Liver (tissue), 9 donors: ENCODE measurements around the gene TJP3. TPM values are rescaled to one million over a fixed set of nuclear protein-coding genes. Genes with fewer than 3 reads are reported as not detected.

ENCODE experiments used
- DNase-seq: peaks from one replicate; pipeline ENCODE4 v3.0.0-alpha.2; 2017; ENCODE audit warnings: low spot score
- H3K27ac ChIP-seq, 2 donors: one replicate each; pipeline ENCODE4 v1.7.0; 2013; ENCODE audit warnings: inconsistent platforms in 2 of 2, low read length in 2 of 2, control low read depth in 1 of 2, low read depth in 1 of 2, mild to moderate bottlenecking in 1 of 2
- H3K27me3 ChIP-seq, 4 donors: one replicate each; pipeline versions ENCODE4 v1.6.1 to v1.7.0; 2013; ENCODE audit warnings: low read length in 3 of 4, inconsistent platforms in 1 of 4, mild to moderate bottlenecking in 1 of 4, moderate library complexity in 1 of 4; ENCODE audit not compliant: control insufficient read depth in 4 of 4, insufficient read depth in 4 of 4
- H3K36me3 ChIP-seq, 4 donors: one replicate each; pipeline versions ENCODE4 v1.6.1 to v1.7.0; 2013; ENCODE audit warnings: low read length in 3 of 4, mild to moderate bottlenecking in 3 of 4, low read depth in 1 of 4, moderate library complexity in 1 of 4; ENCODE audit not compliant: control insufficient read depth in 4 of 4, insufficient read depth in 3 of 4
- H3K4me1 ChIP-seq, 4 donors: one replicate each; pipeline versions ENCODE4 v1.6.1 to v1.7.0; 2013; ENCODE audit warnings: low read length in 3 of 4, mild to moderate bottlenecking in 3 of 4, moderate library complexity in 1 of 4; ENCODE audit not compliant: control insufficient read depth in 4 of 4, insufficient read depth in 4 of 4
- H3K4me3 ChIP-seq, 3 donors: one replicate each; pipeline versions ENCODE4 v1.6.1 to v1.7.0; 2013; ENCODE audit warnings: low read length in 3 of 3, control low read depth in 1 of 3, low read depth in 1 of 3, mild to moderate bottlenecking in 1 of 3
- H3K9ac ChIP-seq, 2 donors: one replicate each; pipeline ENCODE4 v1.7.0; 2013; ENCODE audit warnings: low read length in 2 of 2, mild to moderate bottlenecking in 2 of 2, moderate library complexity in 2 of 2, control low read depth in 1 of 2, low read depth in 1 of 2
- H3K9me3 ChIP-seq, 4 donors: one replicate each; pipeline versions ENCODE4 v1.6.1 to v1.7.0; 2013; ENCODE audit warnings: low read length in 3 of 4; ENCODE audit not compliant: control insufficient read depth in 4 of 4
- EGR1 ChIP-seq, 2 donors: IDR thresholded peaks; 2 replicates each; pipeline ENCODE4 v1.6.1; 2016 to 2018; ENCODE audit warnings: antibody characterized with exemption in 2 of 2, low read depth in 2 of 2
- FOXA1 ChIP-seq: IDR thresholded peaks from 2 replicates; pipeline ENCODE4 v1.6.1; 2016; ENCODE audit warnings: antibody characterized with exemption
- FOXA2 ChIP-seq: IDR thresholded peaks from 2 replicates; pipeline ENCODE4 v1.6.1; 2016; ENCODE audit warnings: antibody characterized with exemption
- GABPA ChIP-seq, 2 donors: IDR thresholded peaks in 1 of 2; conservative IDR thresholded peaks in 1 of 2; 2 replicates each; pipeline ENCODE4 v1.6.1; 2016; ENCODE audit warnings: antibody characterized with exemption in 2 of 2, mild to moderate bottlenecking in 1 of 2, moderate library complexity in 1 of 2
- HNF4A ChIP-seq, 2 donors: conservative IDR thresholded peaks; 2 replicates each; pipeline ENCODE4 v1.6.1; 2016; ENCODE audit warnings: antibody characterized with exemption in 2 of 2, mild to moderate bottlenecking in 2 of 2
- HNF4G ChIP-seq: IDR thresholded peaks from 2 replicates; pipeline ENCODE4 v1.6.1; 2016; ENCODE audit warnings: antibody characterized with exemption
- JUND ChIP-seq, 2 donors: IDR thresholded peaks; 2 replicates each; pipeline ENCODE4 v1.6.1; 2016; ENCODE audit warnings: antibody characterized with exemption in 2 of 2
- NR2F2 ChIP-seq: IDR thresholded peaks from 2 replicates; pipeline ENCODE4 v1.6.1; 2016; ENCODE audit warnings: antibody characterized with exemption
- RAD21 ChIP-seq, 2 donors: IDR thresholded peaks; 2 replicates each; pipeline ENCODE4 v1.6.1; 2016; ENCODE audit warnings: antibody characterized with exemption in 2 of 2, mild to moderate bottlenecking in 2 of 2
- RXRA ChIP-seq, 2 donors: IDR thresholded peaks; 2 replicates each; pipeline ENCODE4 v1.6.1; 2017 to 2018; ENCODE audit warnings: antibody characterized with exemption in 2 of 2, mild to moderate bottlenecking in 1 of 2
- SP1 ChIP-seq: IDR thresholded peaks from 2 replicates; pipeline ENCODE4 v1.6.1; 2018; ENCODE audit warnings: antibody characterized with exemption, mild to moderate bottlenecking
- TAF1 ChIP-seq: conservative IDR thresholded peaks from 2 replicates; pipeline ENCODE4 v1.6.1; 2016; ENCODE audit warnings: antibody characterized with exemption, mild to moderate bottlenecking
- YY1 ChIP-seq: IDR thresholded peaks from 2 replicates; pipeline ENCODE4 v1.6.1; 2016; ENCODE audit warnings: antibody characterized with exemption, mild to moderate bottlenecking
- WGBS: extraction: QIAGEN DNeasy Blood & Tissue Kit; methylation state at CpG from one replicate; pipeline ENCODE4 v1.1.7; 2013; 5-methylcytosine and 5-hydroxymethylcytosine counted together
- polyA plus RNA-seq, 2 donors: library from polyadenylated mRNA; stranded (reverse) in 1 of 2; unstranded in 1 of 2; fragments of 200-250 nt in 1 of 2; fragments of >200 nt in 1 of 2; fragmentation: Nextera tagmentation in 1 of 2; extraction: Ambion mirVana in 1 of 2; gene quantifications; one replicate each; pipeline versions ENCODE4 v1.2.1 to v1.2.3, GENCODE V29; 2013 to 2015
- total RNA-seq, 2 donors: library from RNA; depleted of rRNA; stranded (reverse); fragments of >200 nt; gene quantifications; one replicate each; pipeline ENCODE4 v1.2.3, GENCODE V29; 2014
- TF ChIP-seq, protein P1 (sequence below): IDR thresholded peaks from 2 replicates; pipeline ENCODE4 v1.6.1; 2016; ENCODE audit warnings: antibody characterized with exemption
- TF ChIP-seq, protein P2 (sequence below): IDR thresholded peaks from 2 replicates; pipeline ENCODE4 v1.6.1; 2016; ENCODE audit warnings: antibody characterized with exemption
- TF ChIP-seq, protein P3 (sequence below): IDR thresholded peaks from 2 replicates; pipeline ENCODE4 v1.6.1; 2016; ENCODE audit warnings: antibody characterized with exemption
- TF ChIP-seq, protein P4 (sequence below): fragments of 150-350 bp; IDR thresholded peaks from 2 replicates; pipeline ENCODE4 v1.5.1; 2017; ENCODE audit warnings: improper control_type of control experiment, low read depth, low read length; ENCODE audit not compliant: missing input control
- TF ChIP-seq, protein P5 (sequence below): IDR thresholded peaks from 2 replicates; pipeline ENCODE4 v1.6.1; 2016; ENCODE audit warnings: antibody characterized with exemption, mild to moderate bottlenecking
- donor health status: healthy.
- donor health status: healthy.
- donor health status: healthy.
- donor health status: healthy.
- donor health status: healthy.

Gene TJP3
- total and polyA plus RNA-seq, 4 donors: 6.0 to 9.8 (median 6.7) TPM

DNA sequence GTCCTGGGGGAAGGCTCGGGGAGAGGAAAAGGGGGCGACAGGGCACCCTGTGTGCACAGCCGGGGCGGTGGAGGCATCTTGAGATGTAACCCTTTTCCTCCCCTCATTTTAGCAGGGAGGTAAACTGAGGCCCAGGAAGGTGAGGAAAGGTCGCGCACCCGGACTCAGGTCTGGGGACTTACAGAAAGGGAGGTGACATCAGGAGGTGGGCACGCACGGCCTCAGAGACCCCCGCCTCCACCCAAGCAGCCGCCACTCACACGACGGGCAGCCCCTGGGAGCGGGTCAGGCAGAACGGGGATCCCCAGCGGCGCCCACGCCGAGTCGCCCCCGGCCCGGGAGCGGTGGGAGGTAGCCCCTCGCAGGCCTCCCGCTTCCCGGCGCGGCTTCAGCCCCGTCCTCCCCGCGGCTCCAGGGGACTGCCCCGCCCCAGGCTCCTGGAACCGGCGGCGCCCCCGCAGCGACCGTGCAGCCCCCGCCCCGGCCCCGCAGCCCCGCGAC is 8.4 kb upstream of the TJP3 start:
- H3K9me3 ChIP-seq: no peaks in the 10 kb centered on the region
- peak overlapping the region; percentile 40 to 76 for H3K27ac ChIP-seq
- TF ChIP-seq, protein P1, sequence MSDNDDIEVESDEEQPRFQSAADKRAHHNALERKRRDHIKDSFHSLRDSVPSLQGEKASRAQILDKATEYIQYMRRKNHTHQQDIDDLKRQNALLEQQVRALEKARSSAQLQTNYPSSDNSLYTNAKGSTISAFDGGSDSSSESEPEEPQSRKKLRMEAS: no peak
- TF ChIP-seq RXRA (IDR thresholded peaks at IDR 0.05) (no peak), TAF1 (no peak), FOXA2 (no peak), YY1 (no peak), SP1 (no peak), HNF4A (conservative IDR thresholded peaks at IDR 0.05) (no peak), EGR1 (IDR thresholded peaks at IDR 0.05; ENCODE audit: low read depth in 2 of 2) (no peak), NR2F2 (no peak), FOXA1 (no peak), RAD21 (IDR thresholded peaks at IDR 0.05) (no peak), JUND (IDR thresholded peaks at IDR 0.05) (no peak), GABPA (IDR thresholded peaks at IDR 0.05 in 1 of 2, conservative IDR thresholded peaks at IDR 0.05 in 1 of 2) (no peak), HNF4G (no peak)
- TF ChIP-seq, protein P2, sequence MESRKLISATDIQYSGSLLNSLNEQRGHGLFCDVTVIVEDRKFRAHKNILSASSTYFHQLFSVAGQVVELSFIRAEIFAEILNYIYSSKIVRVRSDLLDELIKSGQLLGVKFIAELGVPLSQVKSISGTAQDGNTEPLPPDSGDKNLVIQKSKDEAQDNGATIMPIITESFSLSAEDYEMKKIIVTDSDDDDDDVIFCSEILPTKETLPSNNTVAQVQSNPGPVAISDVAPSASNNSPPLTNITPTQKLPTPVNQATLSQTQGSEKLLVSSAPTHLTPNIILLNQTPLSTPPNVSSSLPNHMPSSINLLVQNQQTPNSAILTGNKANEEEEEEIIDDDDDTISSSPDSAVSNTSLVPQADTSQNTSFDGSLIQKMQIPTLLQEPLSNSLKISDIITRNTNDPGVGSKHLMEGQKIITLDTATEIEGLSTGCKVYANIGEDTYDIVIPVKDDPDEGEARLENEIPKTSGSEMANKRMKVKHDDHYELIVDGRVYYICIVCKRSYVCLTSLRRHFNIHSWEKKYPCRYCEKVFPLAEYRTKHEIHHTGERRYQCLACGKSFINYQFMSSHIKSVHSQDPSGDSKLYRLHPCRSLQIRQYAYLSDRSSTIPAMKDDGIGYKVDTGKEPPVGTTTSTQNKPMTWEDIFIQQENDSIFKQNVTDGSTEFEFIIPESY: no peak
- TF ChIP-seq, protein P3, sequence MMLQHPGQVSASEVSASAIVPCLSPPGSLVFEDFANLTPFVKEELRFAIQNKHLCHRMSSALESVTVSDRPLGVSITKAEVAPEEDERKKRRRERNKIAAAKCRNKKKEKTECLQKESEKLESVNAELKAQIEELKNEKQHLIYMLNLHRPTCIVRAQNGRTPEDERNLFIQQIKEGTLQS: no peak
- TF ChIP-seq, protein P4, sequence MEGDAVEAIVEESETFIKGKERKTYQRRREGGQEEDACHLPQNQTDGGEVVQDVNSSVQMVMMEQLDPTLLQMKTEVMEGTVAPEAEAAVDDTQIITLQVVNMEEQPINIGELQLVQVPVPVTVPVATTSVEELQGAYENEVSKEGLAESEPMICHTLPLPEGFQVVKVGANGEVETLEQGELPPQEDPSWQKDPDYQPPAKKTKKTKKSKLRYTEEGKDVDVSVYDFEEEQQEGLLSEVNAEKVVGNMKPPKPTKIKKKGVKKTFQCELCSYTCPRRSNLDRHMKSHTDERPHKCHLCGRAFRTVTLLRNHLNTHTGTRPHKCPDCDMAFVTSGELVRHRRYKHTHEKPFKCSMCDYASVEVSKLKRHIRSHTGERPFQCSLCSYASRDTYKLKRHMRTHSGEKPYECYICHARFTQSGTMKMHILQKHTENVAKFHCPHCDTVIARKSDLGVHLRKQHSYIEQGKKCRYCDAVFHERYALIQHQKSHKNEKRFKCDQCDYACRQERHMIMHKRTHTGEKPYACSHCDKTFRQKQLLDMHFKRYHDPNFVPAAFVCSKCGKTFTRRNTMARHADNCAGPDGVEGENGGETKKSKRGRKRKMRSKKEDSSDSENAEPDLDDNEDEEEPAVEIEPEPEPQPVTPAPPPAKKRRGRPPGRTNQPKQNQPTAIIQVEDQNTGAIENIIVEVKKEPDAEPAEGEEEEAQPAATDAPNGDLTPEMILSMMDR: no peak
- TF ChIP-seq, protein P5, sequence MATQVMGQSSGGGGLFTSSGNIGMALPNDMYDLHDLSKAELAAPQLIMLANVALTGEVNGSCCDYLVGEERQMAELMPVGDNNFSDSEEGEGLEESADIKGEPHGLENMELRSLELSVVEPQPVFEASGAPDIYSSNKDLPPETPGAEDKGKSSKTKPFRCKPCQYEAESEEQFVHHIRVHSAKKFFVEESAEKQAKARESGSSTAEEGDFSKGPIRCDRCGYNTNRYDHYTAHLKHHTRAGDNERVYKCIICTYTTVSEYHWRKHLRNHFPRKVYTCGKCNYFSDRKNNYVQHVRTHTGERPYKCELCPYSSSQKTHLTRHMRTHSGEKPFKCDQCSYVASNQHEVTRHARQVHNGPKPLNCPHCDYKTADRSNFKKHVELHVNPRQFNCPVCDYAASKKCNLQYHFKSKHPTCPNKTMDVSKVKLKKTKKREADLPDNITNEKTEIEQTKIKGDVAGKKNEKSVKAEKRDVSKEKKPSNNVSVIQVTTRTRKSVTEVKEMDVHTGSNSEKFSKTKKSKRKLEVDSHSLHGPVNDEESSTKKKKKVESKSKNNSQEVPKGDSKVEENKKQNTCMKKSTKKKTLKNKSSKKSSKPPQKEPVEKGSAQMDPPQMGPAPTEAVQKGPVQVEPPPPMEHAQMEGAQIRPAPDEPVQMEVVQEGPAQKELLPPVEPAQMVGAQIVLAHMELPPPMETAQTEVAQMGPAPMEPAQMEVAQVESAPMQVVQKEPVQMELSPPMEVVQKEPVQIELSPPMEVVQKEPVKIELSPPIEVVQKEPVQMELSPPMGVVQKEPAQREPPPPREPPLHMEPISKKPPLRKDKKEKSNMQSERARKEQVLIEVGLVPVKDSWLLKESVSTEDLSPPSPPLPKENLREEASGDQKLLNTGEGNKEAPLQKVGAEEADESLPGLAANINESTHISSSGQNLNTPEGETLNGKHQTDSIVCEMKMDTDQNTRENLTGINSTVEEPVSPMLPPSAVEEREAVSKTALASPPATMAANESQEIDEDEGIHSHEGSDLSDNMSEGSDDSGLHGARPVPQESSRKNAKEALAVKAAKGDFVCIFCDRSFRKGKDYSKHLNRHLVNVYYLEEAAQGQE: no peak
- peaks cover 2 to 15% (median 10%) of the 10 kb centered on the region in 4 donors for H3K4me1 ChIP-seq
- no peak for DNase-seq
- H3K9ac ChIP-seq: peak overlapping the region in 1 of 2 donors; percentile 77
- H3K36me3 ChIP-seq: no peaks in the 10 kb centered on the region
- peak overlapping the region; percentile 76 to 95 (median 83) for H3K4me3 ChIP-seq
- no peaks in the 10 kb centered on the region for H3K27me3 ChIP-seq
- WGBS: 2% methylated on average over 43 of the region's 43 CpGs
